HG03196 (cell line): Measurements from ENCODE around the gene CHRNB4.
"Not testable (repeated sequence)": the region's sequence is repeated elsewhere in the genome, so short reads cannot be mapped to it uniquely, and the experiment has no call there.

Source experiments
- ATAC-seq: cut with Tn5 transposase; IDR thresholded peaks from one replicate; pipeline ENCODE4 v1.9.1; 2021; ENCODE audit not compliant: unreplicated experiment

The CHRNB4 gene

GRCh38 chr15:78641102-78641748 is at the start of gene CHRNB4:
CHRNB4 (minus strand) TSS chr15:78641210; CDS start chr15:78641133, 77 bp downstream.
- no peak for ATAC-seq

GRCh38 chr15:78689626-78690025 is 48.6 kb upstream of the CHRNB4 start:
- ATAC-seq, result no peak

GRCh38 chr15:78685925-78686324 is 44.9 kb upstream of the CHRNB4 start:
- ATAC-seq, result no peak

GRCh38 chr15:78685159-78685921 is 44.3 kb upstream of the CHRNB4 start:
- no peak for ATAC-seq

GRCh38 chr15:78684657-78685056 is 43.6 kb upstream of the CHRNB4 start:
- ATAC-seq, result no peak

- not testable (repeated sequence) for ATAC-seq
Measured at GRCh38 chr15:78683599-78683998, 42.6 kb upstream of the CHRNB4 start.

- no peak for ATAC-seq
Measured at GRCh38 chr15:78682693-78683410, 41.8 kb upstream of the CHRNB4 start.

GRCh38 chr15:78682004-78682651 is 41.1 kb upstream of the CHRNB4 start:
- ATAC-seq, result no peak

GRCh38 chr15:78681281-78682003 is 40.4 kb upstream of the CHRNB4 start:
- ATAC-seq, result no peak

GRCh38 chr15:78680431-78681075 is 39.5 kb upstream of the CHRNB4 start:
- no peak for ATAC-seq

- ATAC-seq, result no peak
Measured at GRCh38 chr15:78679089-78679511, 38.1 kb upstream of the CHRNB4 start.

- no peak for ATAC-seq
Measured at GRCh38 chr15:78676424-78677110, 35.6 kb upstream of the CHRNB4 start.

- no peak for ATAC-seq
Measured at GRCh38 chr15:78675617-78676360, 34.8 kb upstream of the CHRNB4 start.

GRCh38 chr15:78675206-78675605 is 34.2 kb upstream of the CHRNB4 start:
- no peak for ATAC-seq

GRCh38 chr15:78673917-78674444 is 33.0 kb upstream of the CHRNB4 start:
- ATAC-seq, result no peak

GRCh38 chr15:78673476-78673875 is 32.5 kb upstream of the CHRNB4 start:
- no peak for ATAC-seq

- ATAC-seq, result no peak
Measured at GRCh38 chr15:78672285-78673014, 31.4 kb upstream of the CHRNB4 start.

- no peak for ATAC-seq
Measured at GRCh38 chr15:78671626-78672211, 30.7 kb upstream of the CHRNB4 start.
